Lower leg skin (tissue), 3 donors: ENCODE measurements around the gene ZNF486.

ENCODE experiments used
- POLR2A ChIP-seq, 2 donors: fragments of 450-650 bp; IDR thresholded peaks; one replicate each; pipeline ENCODE4 v1.6.1; 2016 to 2017; ENCODE audit warnings: antibody characterized with exemption in 2 of 2, mild to moderate bottlenecking in 1 of 2, moderate library complexity in 1 of 2
- TF ChIP-seq, protein P1 (sequence below), 3 donors: fragments of 450-650 bp; IDR thresholded peaks; one replicate each; pipeline ENCODE4 v1.5.1; 2016; ENCODE audit warnings: antibody characterized with exemption in 3 of 3, mild to moderate bottlenecking in 3 of 3, moderate library complexity in 2 of 3

DNA sequence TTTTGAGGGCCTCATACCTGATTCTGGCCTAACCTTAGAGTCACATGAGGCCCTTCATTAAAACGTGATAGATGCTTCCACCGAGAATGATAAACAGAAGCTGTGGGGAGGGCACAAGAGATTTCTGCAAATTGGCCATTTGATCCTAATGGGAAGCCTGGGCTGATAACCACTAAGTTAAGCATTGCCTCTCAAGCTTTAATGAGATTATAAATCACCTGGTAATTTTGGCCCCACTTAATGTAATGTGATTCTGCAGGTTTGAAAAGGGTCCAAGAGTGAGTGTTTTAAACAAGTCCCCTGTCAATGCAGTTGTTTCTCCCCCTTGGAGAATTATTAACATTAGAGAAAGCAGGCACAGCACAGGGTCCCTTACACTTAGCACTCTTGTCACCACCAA lies 42.0 kb downstream of the ZNF486 start:
- TF ChIP-seq, protein P1, sequence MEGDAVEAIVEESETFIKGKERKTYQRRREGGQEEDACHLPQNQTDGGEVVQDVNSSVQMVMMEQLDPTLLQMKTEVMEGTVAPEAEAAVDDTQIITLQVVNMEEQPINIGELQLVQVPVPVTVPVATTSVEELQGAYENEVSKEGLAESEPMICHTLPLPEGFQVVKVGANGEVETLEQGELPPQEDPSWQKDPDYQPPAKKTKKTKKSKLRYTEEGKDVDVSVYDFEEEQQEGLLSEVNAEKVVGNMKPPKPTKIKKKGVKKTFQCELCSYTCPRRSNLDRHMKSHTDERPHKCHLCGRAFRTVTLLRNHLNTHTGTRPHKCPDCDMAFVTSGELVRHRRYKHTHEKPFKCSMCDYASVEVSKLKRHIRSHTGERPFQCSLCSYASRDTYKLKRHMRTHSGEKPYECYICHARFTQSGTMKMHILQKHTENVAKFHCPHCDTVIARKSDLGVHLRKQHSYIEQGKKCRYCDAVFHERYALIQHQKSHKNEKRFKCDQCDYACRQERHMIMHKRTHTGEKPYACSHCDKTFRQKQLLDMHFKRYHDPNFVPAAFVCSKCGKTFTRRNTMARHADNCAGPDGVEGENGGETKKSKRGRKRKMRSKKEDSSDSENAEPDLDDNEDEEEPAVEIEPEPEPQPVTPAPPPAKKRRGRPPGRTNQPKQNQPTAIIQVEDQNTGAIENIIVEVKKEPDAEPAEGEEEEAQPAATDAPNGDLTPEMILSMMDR (IDR thresholded peaks at IDR 0.05) = no peak
- TF ChIP-seq POLR2A (IDR thresholded peaks at IDR 0.05) = no peak
